Esophagus squamous epithelium (tissue), 5 donors: ENCODE measurements around the gene NUP88. TPM values are rescaled to one million over a fixed set of nuclear protein-coding genes. Genes with fewer than 3 reads are reported as not detected.

ENCODE experiments used
- DNase-seq: peaks from one replicate; lab custom pipeline; 2025; lab: John Stamatoyannopoulos, UW
- H3K27ac ChIP-seq, 4 donors: fragments of 200-600 bp; sonication (generic); one replicate each; pipeline ENCODE4 v1.5.1; 2016 to 2019; ENCODE audit warnings: mild to moderate bottlenecking in 1 of 4
- H3K27me3 ChIP-seq, 4 donors: fragments of 200-600 bp; sonication (generic); 1 replicate in 3 of 4; 2 replicates in 1 of 4; pipeline versions ENCODE4 v1.5.1 to v1.6.0; 2017 to 2021; ENCODE audit warnings: antibody characterized with exemption in 1 of 4
- H3K36me3 ChIP-seq, 3 donors: fragments of 200-600 bp; sonication (generic); one replicate each; pipeline ENCODE4 v1.5.1; 2016 to 2019
- H3K4me1 ChIP-seq, 3 donors: fragments of 200-600 bp; sonication (generic); one replicate each; pipeline ENCODE4 v1.5.1; 2017 to 2019
- H3K4me3 ChIP-seq, 4 donors: fragments of 200-600 bp; sonication (generic); 1 replicate in 3 of 4; 2 replicates in 1 of 4; pipeline ENCODE4 v1.5.1; 2016 to 2019; ENCODE audit warnings: mild to moderate bottlenecking in 2 of 4, moderate library complexity in 1 of 4
- H3K9me3 ChIP-seq, 3 donors: fragments of 200-600 bp; sonication (generic); one replicate each; pipeline ENCODE4 v1.5.1; 2016 to 2019
- CTCF ChIP-seq, 6 experiments: fragments of 450-650 bp in 4 of 6; fragments of 200-600 bp in 2 of 6; sonication (generic) in 2 of 6; IDR thresholded peaks; one replicate each; pipeline ENCODE4 v1.5.1; 2016 to 2019; ENCODE audit warnings: antibody characterized with exemption in 6 of 6, mild to moderate bottlenecking in 4 of 6, moderate library complexity in 4 of 6
- POLR2A ChIP-seq, 4 donors: fragments of 450-650 bp; IDR thresholded peaks; one replicate each; pipeline ENCODE4 v1.6.1; 2017; ENCODE audit warnings: antibody characterized with exemption in 4 of 4, mild to moderate bottlenecking in 4 of 4, moderate library complexity in 3 of 4
- WGBS, 2 donors: methylation state at CpG; one replicate each; pipeline ENCODE4 v1.1.5; 2018; 5-methylcytosine and 5-hydroxymethylcytosine counted together
- intact Hi-C: fragments of 100-400 bp; cut with DNase I; formaldehyde crosslinking; loops from one replicate; pipeline ENCODE4 v1.15.0; 2022
- total RNA-seq, 4 donors: library from RNA; depleted of rRNA; stranded (reverse); fragments of >200 nt; gene quantifications; one replicate each; pipeline ENCODE4 v1.1.0, GENCODE V29; 2016
- donor health status: DM: yes; HTN: yes; CAD: no.

NUP88 gene
- total RNA-seq, 4 donors from 2014 or later: 35.7 to 79.5 (median 69.5) TPM

- no peak for TF ChIP-seq POLR2A (IDR thresholded peaks at IDR 0.05)
- no peak for TF ChIP-seq CTCF (IDR thresholded peaks at IDR 0.05)
- Histone ChIP-seq H3K27ac (no peak overlapping the region), H3K4me3 (no peak overlapping the region), H3K4me1 (no peaks in the 10 kb centered on the region), H3K9me3 (no peaks in the 10 kb centered on the region), H3K27me3 (no peaks in the 10 kb centered on the region), H3K36me3 (peaks cover 0 to 76% (median 8%) of the 10 kb centered on the region in 3 donors)
- WGBS, 2 donors: 91 to 96% methylated on average over 9 of the region's 9 CpGs
- intact Hi-C loops: no loop called here
- DNase-seq: no peak
These were observed 74.5 kb downstream of the NUP88 start for GRCh38 chr17:5344914-5345313.

Other genes starting within 250 kb of the NUP88 start
- 10 to 100 TPM in 1 of 4 donors, 1 to 10 TPM in 3; 2.0 to 13.4 (median 5.1) TPM for gene ZNF594, start 227.8 kb downstream of the NUP88 start, total RNA-seq
- 1 to 10 TPM in 2 of 4 donors, under 1 TPM in 2; 0.45 to 3.7 (median 1.2) TPM for gene SCIMP, start 184.8 kb downstream of the NUP88 start, total RNA-seq
- 10 to 100 TPM in 3 of 4 donors, 1 to 10 TPM in 1; 9.9 to 33.2 (median 23.3) TPM for gene RABEP1, start 137.4 kb downstream of the NUP88 start, total RNA-seq
- gene RPAIN, start 520 bp upstream of the NUP88 start, total RNA-seq: 10 to 100 TPM; 22.4 to 37.4 (median 29.8) TPM
- gene C1QBP, start 19.5 kb upstream of the NUP88 start, total RNA-seq: 100 to 1,000 TPM; 163 to 327 (median 228) TPM
- gene DHX33, start 49.3 kb upstream of the NUP88 start, total RNA-seq: 10 to 100 TPM in 2 of 4 donors, 1 to 10 TPM in 2; 5.2 to 13.9 (median 8.8) TPM
- 10 to 100 TPM; 28.2 to 48.8 (median 38.1) TPM for gene DERL2, start 66.5 kb upstream of the NUP88 start, total RNA-seq
- gene MIS12, start 66.9 kb upstream of the NUP88 start, total RNA-seq: 10 to 100 TPM in 3 of 4 donors, 1 to 10 TPM in 1; 6.2 to 28.8 (median 14.8) TPM
- 10 to 100 TPM; 10.4 to 33.4 (median 14.3) TPM for gene NLRP1, start 164.8 kb upstream of the NUP88 start, total RNA-seq